Retinal pigment epithelial cell (primary cell): Measurements from ENCODE around the gene STC2.
"Not testable (repeated sequence)": the region's sequence is repeated elsewhere in the genome, so short reads cannot be mapped to it uniquely, and the experiment has no call there.

ENCODE experiments used
- DNase-seq: peaks from one replicate; pipeline ENCODE4 v3.0.0-alpha.2; 2010; ENCODE audit warnings: low read depth
- H3K4me3 ChIP-seq: 2 replicates; pipeline ENCODE4 v1.5.1; 2011; ENCODE audit warnings: mild to moderate bottlenecking, low read length, control low read depth, moderate library complexity
- TF ChIP-seq, protein P1 (sequence below): conservative IDR thresholded peaks from 2 replicates; pipeline ENCODE4 v1.5.1; 2011; ENCODE audit warnings: low read depth, low read length, control low read depth, inconsistent platforms

STC2 gene

DNA sequence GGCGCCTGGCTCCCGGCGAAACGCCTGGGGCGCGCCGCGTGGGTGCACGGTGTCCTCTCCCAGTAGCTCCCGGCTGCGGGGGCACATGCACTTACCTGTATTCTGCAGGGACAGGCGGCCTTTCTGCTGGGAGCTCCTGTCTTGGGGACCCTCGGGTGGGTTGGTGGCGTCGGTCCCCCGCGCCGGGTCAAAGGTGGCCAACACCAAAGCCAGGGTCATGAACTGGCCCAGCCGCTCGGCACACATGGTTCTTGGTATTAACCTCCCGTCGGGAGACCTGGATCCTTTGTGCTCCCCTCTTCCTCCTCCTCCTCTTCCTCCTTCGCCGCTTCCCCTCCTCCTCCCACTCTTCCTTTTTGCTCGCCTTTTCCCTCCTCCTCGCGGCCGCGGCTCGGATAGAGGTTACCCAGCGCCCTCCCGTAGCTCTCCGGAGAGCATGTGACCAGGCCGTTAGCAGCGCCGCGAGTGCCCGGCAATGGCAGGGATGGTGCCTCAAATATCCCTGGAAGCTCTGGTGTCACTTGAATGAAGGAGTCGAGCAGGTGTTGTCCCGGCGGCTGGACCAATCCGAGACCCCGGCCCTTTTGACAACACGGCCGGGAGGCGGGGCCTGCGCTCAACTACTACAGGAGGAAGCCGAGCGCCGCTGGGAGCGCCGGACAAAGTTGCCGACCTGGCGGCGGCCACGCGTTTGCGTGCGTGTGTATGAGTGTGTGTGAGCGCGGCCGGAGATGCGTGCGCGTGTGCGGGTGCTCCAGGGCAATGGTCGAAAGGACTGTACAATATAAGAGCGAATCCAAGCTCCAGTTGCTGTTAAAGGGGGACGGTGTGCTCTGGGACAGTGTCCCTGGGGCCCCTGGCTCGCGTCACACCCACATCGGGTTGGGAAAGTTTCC lies at the start of gene STC2:
Gene STC2, minus strand, starts transcription at position 467 of the 896 bp plus-strand sequence. Its CDS starts 221 bp downstream, at position 246.
- no peak for DNase-seq
- TF ChIP-seq, protein P1, sequence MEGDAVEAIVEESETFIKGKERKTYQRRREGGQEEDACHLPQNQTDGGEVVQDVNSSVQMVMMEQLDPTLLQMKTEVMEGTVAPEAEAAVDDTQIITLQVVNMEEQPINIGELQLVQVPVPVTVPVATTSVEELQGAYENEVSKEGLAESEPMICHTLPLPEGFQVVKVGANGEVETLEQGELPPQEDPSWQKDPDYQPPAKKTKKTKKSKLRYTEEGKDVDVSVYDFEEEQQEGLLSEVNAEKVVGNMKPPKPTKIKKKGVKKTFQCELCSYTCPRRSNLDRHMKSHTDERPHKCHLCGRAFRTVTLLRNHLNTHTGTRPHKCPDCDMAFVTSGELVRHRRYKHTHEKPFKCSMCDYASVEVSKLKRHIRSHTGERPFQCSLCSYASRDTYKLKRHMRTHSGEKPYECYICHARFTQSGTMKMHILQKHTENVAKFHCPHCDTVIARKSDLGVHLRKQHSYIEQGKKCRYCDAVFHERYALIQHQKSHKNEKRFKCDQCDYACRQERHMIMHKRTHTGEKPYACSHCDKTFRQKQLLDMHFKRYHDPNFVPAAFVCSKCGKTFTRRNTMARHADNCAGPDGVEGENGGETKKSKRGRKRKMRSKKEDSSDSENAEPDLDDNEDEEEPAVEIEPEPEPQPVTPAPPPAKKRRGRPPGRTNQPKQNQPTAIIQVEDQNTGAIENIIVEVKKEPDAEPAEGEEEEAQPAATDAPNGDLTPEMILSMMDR: no peak

DNA sequence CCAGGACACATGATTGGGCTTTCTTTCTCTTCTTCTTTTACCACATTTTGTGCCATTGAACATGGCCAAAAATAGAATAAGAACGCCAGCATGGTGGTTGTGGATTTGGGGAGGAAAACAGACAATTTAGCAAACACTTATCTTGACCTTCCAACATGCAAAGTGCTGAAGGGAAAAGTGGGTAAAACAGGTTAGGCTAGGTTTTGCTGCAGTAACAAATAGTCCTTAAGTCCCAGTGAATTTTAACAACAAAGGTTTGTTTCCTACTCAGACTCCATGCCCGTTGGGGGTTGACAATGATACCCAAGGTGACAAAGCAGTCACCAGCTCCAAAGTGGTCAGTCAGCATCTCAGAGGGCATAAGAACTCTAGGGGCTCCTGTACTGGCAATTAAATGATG lies 43.2 kb upstream of the STC2 start:
- no peak for DNase-seq
- no peak overlapping the region for H3K4me3 ChIP-seq
- TF ChIP-seq, protein P1: no peak

More for the DNA sequence above, at the start of gene STC2:
- H3K4me3 ChIP-seq: peak within 1 kb of the TSS; percentile 84

- not testable (repeated sequence) for DNase-seq, H3K4me3 ChIP-seq
Measured at GRCh38 chr5:173363406-173363805, 35.2 kb upstream of the STC2 start.

DNA sequence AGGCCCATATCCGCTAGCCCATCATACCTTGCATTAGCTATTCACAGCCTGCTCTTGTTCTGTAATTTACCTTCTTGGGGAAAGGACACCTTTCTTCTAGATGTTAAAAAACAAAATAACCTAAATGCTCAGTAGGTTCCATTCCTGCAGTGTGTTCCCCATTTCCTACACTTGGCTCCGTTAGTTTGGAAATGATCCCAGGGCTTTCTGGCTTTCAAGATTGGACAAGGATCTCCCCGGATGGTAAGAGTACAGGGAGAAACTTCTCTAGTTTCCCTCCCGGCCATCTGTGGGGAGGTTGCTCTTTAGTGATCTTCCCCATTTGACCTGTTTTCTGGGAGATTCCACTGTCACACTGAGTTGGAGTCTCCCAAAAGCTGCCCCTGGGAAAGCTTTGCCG lies 27.3 kb upstream of the STC2 start:
- TF ChIP-seq, protein P1: no peak
- H3K4me3 ChIP-seq: no peak overlapping the region
- DNase-seq: no peak

DNA sequence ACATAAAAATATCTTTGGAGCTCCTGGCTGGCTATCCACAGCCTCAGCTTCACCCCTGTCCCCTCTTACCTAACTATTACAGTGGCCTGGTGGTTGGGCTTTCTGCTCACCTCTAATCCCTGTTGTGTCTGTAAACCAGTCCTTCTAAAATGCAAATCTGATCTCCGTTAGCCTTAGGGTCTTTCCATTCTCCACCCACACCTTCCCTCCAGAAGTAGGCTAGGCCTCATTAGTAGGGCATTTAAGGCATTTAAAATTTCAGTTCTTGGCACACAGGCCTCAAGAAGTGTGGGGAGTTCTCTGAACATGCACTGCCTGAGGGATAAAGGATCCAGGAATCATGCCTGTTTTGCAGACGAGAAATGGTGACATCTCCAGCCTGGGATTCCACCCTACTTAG lies 26.4 kb upstream of the STC2 start:
- TF ChIP-seq, protein P1: no peak
- no peak for DNase-seq

DNA sequence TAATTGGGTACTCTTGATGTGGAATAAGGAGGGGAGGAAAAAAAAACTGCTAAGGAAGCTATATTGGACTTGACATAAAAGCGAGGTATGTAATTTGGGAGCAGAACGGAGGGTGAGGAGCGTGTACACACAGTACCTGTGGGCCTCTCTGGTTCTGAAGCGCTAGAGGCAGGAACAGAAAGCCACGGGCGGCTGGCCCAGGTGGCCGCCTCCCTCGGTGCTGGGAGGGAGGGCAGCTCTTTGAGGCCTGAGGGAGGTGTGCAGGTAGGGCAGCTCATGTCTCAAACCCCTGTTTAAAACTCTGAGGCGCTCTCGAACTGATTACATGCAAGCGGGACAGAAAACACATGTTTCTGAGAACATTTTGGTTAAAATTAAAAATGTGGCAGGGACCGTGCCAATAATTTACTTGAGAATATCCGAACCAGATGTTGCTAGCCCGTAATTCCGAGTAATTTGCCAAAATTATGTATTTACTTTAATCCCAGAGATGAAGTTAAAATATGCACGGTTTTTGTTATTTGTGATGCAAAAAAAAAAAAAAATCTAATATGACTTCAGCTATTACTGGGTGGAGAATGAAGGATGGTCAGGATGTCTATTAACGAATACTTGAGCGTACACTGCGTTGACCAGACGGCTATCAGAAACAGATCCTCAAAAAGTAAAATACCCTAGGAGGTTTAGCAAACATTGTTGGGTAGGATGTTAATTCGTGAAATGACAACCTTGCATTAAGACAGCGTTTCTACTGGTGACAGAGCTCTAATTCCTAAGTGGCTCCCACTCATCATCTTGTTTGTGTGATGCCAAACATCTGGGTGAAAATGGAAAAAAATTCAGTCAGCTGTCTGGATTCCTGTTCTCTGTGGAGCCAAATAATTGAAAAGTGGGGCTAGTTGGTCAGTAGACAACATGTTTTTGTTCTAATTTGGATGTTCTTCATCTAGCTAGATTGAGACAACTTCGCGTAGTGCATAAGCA lies 24.4 kb upstream of the STC2 start:
- no peak overlapping the region for H3K4me3 ChIP-seq
- TF ChIP-seq, protein P1: no peak
- no peak for DNase-seq

More for the DNA sequence above, 26.4 kb upstream of the STC2 start:
- H3K4me3 ChIP-seq: no peak overlapping the region
